Stimulated activated naive CD8-positive, alpha-beta T cell treated with anti-CD3 and anti-CD28 coated beads, Interleukin-15, amount 100 ng/mL, for 72 hours (primary cell): ENCODE measurements around the gene EYA4.
"Not testable (repeated sequence)": the region's sequence is repeated elsewhere in the genome, so short reads cannot be mapped to it uniquely, and the experiment has no call there.

ENCODE experiments used
- ATAC-seq: fragments of 150-1000 bp; cut with Tn5 transposase; 2 replicates; pipeline ENCODE4 v1.10.0; 2021; ENCODE audit warnings: mild to moderate bottlenecking, moderate library complexity
- DNase-seq, 2 donors: peaks; one replicate each; pipeline ENCODE4 v3.0.0; 2021 to 2022
- H3K27ac Mint-ChIP-seq, 2 donors: one replicate each; pipeline ENCODE4 v1.8.0; 2022; ENCODE audit warnings: mild to moderate bottlenecking in 2 of 2, mixed read lengths in 2 of 2, moderate library complexity in 2 of 2
- H3K27me3 Mint-ChIP-seq: one replicate; pipeline ENCODE4 v1.8.0; 2022; ENCODE audit warnings: mixed read lengths
- H3K4me1 Mint-ChIP-seq: one replicate; pipeline ENCODE4 v1.8.0; 2022; ENCODE audit warnings: mild to moderate bottlenecking, mixed read lengths
- H3K4me3 Mint-ChIP-seq, 2 donors: one replicate each; pipeline ENCODE4 v1.8.0; 2022; ENCODE audit warnings: mild to moderate bottlenecking in 2 of 2, mixed read lengths in 2 of 2, moderate library complexity in 1 of 2
- H3K9me3 Mint-ChIP-seq, 2 donors: one replicate each; pipeline ENCODE4 v1.8.0; 2022; ENCODE audit warnings: mixed read lengths in 2 of 2

The EYA4 gene

DNA sequence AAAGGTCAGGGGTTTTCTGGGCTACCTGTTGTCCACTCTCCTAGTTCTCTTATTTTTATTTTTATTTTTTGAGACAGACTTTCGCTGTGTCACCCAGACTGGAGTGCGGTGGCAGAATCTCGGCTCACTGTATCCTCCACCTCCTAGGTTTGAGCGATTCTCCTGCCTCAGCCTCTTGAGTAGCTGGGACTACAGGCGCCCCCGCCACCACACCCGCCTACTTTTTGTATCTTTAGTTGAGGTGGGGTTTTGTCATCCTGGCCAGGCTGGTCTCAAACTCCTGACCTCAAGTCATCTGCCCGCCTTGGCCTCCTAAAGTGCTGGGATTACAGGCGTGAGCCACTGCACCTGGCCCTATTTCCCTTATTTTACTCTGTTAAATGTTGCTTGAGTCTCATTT, 149.0 kb downstream of the EYA4 start:
- Mint-ChIP-seq H3K9me3 (no peaks in the 10 kb centered on the region), H3K27me3 (no peaks in the 10 kb centered on the region), H3K4me1 (no peaks in the 10 kb centered on the region)

DNA sequence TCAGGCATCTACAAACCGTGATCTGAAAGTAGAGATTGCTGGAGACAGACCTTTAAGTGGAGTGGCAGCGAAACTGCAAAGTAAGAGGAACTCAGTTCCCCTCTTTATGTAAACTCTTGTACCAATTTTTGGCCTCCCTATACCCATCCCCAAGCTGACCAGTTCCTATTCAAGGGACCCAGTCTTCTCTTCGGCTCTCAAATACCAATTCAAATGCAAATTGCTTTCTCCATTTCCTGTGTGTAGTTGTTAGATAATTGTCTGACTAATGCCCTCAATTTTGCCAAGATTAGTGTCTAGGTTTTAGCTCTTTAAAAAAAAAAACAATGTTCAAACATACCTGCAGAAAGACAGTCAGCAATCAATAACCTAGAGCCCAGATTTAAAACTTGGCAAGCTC, 150.9 kb downstream of the EYA4 start:
- no peaks in the 10 kb centered on the region for H3K4me1 Mint-ChIP-seq
- no peaks in the 10 kb centered on the region for H3K9me3 Mint-ChIP-seq
- H3K4me3 Mint-ChIP-seq = no peak overlapping the region

More for the DNA sequence above, 149.0 kb downstream of the EYA4 start:
- no peak overlapping the region for H3K4me3 Mint-ChIP-seq
- H3K27ac Mint-ChIP-seq = peak overlapping the region in 1 of 2 donors; percentile 3
- no peak for ATAC-seq
- DNase-seq = no peak

DNA sequence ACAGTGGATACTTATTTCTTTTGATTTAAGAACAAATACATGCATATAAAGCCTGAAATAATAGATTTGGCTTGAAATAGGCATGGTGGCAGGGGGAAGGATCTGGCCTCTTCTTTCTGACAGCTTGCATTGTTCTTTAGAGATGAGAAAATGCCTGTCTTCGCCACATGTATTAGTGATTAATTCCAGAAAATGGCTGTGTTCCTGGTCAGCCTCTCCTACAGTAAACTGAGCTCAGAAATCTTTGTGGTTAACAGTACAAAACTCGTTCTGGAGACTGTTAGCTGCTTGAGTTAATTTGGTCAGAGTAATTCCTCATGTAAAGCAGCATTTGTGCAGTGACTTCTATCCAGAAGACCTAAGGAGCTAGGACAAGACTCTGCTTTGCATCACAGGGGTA, 151.5 kb downstream of the EYA4 start:
- DNase-seq (no peak), ATAC-seq (no peak)
- H3K4me3 Mint-ChIP-seq = no peak overlapping the region
- H3K4me1 Mint-ChIP-seq = no peaks in the 10 kb centered on the region
- H3K9me3 Mint-ChIP-seq = no peaks in the 10 kb centered on the region
- H3K27ac Mint-ChIP-seq = no peak overlapping the region
- no peaks in the 10 kb centered on the region for H3K27me3 Mint-ChIP-seq

More for the DNA sequence above, 150.9 kb downstream of the EYA4 start:
- DNase-seq = no peak
- Mint-ChIP-seq H3K27me3 (no peaks in the 10 kb centered on the region), H3K27ac (no peak overlapping the region)
- ATAC-seq = no peak

DNA sequence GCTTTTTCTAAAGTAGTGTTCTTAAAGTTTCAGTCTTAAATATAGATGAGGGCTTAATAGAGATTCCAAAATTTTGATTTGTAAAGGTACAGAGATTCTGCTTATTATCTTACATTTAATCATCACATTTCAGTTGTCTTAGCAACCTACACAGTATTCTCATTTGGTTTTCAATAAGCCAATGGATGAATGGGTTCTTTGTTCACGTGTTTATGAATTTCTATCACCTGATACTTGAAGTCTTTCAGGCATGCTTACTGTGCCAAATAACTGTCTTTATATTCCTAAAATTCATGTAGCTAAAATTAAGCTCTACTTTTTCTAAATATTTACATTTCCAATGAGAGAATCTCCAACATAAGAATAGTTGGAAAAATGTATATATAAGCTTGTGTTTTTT, 152.7 kb downstream of the EYA4 start:
- DNase-seq = no peak
- ATAC-seq = no peak
- Mint-ChIP-seq H3K27ac (no peak overlapping the region), H3K4me3 (no peak overlapping the region), H3K27me3 (no peaks in the 10 kb centered on the region), H3K9me3 (no peaks in the 10 kb centered on the region), H3K4me1 (no peaks in the 10 kb centered on the region)

DNA sequence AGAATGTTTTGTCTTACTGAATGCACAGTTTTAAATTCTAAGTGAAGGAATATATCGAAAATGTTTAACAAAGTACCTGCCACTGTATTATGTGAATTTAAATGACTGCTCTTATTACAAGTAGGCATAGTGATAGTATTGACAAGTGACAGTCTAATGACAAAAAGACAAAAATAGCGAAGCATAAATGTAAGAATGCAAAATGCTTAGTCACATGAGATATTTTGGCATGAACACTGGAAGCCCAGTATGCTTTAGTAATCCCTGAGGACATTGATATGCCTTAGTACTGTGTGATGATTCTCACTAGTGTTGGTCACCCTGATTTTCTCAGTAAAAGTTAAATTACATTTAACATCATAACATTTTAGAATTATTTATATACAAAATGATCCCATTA, 153.5 kb downstream of the EYA4 start:
- Mint-ChIP-seq H3K9me3 (no peaks in the 10 kb centered on the region), H3K27ac (no peak overlapping the region), H3K27me3 (no peaks in the 10 kb centered on the region), H3K4me3 (no peak overlapping the region), H3K4me1 (no peaks in the 10 kb centered on the region)
- no peak for ATAC-seq
- no peak for DNase-seq

DNA sequence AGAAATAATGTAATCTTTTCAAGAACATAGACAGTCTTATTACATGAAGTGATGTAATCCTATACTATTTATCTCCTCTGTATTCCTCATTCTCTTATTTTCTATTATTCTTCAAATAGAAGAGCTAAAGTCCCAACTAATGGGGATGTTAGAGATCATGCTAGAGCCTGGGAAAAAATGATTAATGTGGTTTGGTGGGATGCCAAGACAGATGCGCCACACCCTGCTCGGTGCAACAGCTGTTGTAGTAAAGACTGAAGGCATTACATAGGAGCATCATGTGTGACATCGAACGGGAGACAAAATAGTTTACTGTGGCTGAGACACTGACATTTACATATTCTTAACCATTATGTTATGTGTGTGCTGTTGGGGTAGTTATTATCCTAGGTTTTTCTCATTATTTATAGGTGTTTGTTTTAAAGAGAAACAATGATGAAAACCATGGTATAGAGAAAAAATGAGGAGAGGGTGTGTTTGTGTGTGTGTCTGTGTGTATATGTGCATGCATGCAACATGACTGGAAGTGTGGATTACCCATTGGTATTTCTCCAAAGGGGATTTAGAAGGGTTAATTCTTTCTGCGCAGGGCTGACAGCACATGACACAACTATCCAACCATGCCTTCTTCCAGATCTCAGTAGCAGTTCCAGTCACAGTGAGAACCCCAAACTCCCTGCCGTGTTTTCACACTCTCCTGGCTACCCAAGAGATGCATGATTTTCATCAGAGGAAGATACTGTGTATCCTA, 155.3 kb downstream of the EYA4 start:
- DNase-seq = no peak

DNA sequence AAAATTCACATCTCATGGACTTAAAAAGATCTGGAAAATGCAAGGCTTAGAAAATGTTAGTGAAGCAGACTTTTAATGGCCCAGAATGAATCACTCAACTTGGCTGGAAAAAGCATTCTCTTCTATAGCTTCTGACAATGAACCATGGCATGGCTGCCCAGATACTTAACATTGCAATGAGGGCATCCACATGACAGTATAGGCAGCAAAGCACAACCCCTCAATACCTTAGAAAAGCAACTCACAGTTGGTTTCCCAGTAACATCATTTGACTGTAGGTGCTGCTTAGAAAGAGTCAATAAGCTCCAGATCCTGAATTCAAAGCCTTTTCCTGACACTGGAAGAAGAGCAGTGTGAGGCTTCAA, 155.8 kb downstream of the EYA4 start:
- Mint-ChIP-seq H3K4me1 (no peaks in the 10 kb centered on the region), H3K4me3 (no peak overlapping the region), H3K27ac (no peak overlapping the region), H3K9me3 (no peaks in the 10 kb centered on the region), H3K27me3 (no peaks in the 10 kb centered on the region)
- ATAC-seq (no peak), DNase-seq (no peak)

More for the DNA sequence above, 155.3 kb downstream of the EYA4 start:
- Mint-ChIP-seq H3K9me3 (no peaks in the 10 kb centered on the region), H3K27me3 (no peaks in the 10 kb centered on the region), H3K4me1 (no peaks in the 10 kb centered on the region), H3K4me3 (no peak overlapping the region), H3K27ac (no peak overlapping the region)
- no peak for ATAC-seq

DNA sequence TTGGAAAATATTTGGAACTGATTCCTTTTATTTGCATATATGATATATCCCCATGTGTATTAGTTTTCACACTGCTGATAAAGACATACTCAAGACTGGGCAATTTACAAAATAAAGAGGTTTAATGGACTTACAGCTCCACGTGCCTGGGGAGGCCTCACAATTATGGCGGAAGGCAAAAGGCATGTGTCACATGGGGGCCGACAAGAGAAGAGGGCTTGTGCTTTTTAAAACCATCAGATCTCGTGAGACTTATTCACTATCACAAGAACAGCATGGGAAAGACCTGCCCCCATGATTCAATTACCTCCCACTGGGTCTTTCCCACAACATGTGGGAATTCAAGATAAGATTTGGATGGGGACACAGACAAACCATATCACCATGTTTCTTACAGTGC, 156.4 kb downstream of the EYA4 start:
- H3K9me3 Mint-ChIP-seq, DNase-seq, H3K4me1 Mint-ChIP-seq, H3K27me3 Mint-ChIP-seq, H3K4me3 Mint-ChIP-seq, H3K27ac Mint-ChIP-seq, ATAC-seq: not testable (repeated sequence)

DNA sequence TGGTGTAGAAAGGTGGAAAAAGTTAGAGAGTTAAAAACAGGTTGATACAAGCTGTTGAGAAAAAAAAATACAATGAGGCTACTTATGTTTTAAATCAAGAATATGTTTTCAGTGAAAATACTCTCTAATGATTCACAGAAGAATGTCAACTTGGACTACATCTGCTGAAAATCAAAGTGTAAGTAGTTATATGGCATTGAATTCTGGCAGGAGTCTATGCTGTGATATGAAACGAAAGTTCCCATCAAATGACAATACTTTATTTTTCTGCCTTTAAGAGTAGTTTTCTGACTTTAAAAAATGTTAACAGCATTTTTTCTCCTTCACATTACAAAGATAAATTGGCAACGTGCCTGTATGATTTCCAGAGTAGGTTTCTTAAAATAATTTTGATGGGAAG, 158.3 kb downstream of the EYA4 start:
- Mint-ChIP-seq H3K27me3 (no peaks in the 10 kb centered on the region), H3K4me1 (no peaks in the 10 kb centered on the region)

DNA sequence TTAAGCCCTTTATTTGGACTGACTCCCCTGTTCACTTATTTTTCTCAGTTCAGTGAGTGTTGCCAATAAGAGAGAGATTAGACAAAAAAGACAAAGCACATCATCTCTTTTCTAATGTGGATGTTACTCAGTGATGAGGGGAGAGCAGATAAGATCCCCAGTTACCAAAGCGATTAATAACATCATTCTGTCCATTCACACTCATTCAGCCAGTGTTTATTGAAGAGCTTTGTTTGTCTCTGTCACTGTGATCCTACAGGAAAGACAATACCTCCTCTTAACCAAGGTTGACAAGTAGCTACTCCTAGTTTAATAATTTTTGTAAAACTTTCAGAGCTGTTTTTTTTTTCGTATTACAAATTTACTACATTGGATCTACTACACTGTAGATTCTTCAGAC, 163.0 kb downstream of the EYA4 start:
- H3K4me3 Mint-ChIP-seq = no peak overlapping the region
- DNase-seq (no peak), ATAC-seq (no peak)
- H3K9me3 Mint-ChIP-seq = no peaks in the 10 kb centered on the region
- no peaks in the 10 kb centered on the region for H3K4me1 Mint-ChIP-seq
- H3K27ac Mint-ChIP-seq = no peak overlapping the region
- H3K27me3 Mint-ChIP-seq = no peaks in the 10 kb centered on the region

More for the DNA sequence above, 158.3 kb downstream of the EYA4 start:
- Mint-ChIP-seq H3K4me3 (no peak overlapping the region), H3K9me3 (no peaks in the 10 kb centered on the region), H3K27ac (no peak overlapping the region)
- no peak for ATAC-seq
- no peak for DNase-seq

DNA sequence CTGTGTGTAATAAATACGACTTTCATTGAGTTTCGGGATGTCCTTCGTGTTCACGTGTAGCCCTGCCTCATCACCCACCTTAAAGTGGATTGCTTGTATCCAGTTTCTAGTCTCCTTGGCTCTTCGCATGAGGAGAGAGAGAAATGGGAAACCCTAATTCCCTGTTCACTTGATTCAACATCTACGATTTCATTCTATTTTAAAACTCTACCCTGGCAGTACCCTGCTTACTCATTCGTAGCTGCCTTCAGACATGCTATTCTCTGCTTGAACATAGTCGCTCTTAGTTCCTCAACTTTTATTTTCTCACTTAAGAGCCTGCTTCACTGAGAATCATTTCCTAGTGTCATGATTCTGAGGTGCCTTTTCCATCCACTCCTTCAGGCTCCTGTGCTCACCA, 163.6 kb downstream of the EYA4 start:
- no peak overlapping the region for H3K27ac Mint-ChIP-seq
- no peak overlapping the region for H3K4me3 Mint-ChIP-seq
- no peak for ATAC-seq
- no peaks in the 10 kb centered on the region for H3K4me1 Mint-ChIP-seq
- no peaks in the 10 kb centered on the region for H3K9me3 Mint-ChIP-seq
- no peaks in the 10 kb centered on the region for H3K27me3 Mint-ChIP-seq
- no peak for DNase-seq

DNA sequence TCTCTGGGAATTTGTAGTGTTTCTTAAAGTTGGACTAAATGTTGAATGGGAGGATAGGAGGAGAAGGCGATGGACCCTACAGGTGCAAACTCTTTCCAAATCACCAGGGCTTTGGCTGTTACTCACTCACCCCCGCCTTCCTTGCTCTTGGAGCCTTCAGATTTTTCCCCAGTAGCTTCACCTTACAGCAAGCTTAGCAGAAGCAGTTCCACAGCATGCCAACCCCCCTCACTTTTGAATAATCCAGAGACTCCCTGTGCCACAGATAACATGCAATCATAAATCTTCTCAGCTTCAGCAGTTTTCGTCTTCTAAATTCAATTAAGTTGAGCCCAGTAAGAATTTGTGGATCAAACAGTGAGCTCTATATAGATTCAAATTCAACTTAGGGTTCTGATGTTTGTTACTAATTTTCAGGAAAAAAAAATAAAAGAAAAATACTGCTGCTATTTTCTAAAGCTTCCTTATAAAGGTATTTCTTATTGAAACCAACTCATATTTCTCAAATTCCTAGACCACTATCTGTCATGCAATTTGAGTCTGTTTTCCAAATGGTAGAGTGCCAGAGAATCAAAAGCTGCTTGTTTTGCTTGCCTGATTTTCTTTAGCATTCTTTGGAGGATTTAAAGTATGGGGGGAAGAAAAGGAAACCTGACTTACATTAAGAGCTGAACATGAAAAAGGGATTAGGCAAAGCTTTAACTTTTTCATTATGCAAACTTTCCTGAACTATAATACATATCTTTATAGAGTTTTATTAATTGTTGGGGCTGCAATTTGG, 166.4 kb downstream of the EYA4 start:
- H3K4me3 Mint-ChIP-seq = no peak overlapping the region
- no peaks in the 10 kb centered on the region for H3K27me3 Mint-ChIP-seq
- no peaks in the 10 kb centered on the region for H3K9me3 Mint-ChIP-seq
- no peak overlapping the region for H3K27ac Mint-ChIP-seq
- H3K4me1 Mint-ChIP-seq = no peaks in the 10 kb centered on the region
- DNase-seq (no peak), ATAC-seq (no peak)

DNA sequence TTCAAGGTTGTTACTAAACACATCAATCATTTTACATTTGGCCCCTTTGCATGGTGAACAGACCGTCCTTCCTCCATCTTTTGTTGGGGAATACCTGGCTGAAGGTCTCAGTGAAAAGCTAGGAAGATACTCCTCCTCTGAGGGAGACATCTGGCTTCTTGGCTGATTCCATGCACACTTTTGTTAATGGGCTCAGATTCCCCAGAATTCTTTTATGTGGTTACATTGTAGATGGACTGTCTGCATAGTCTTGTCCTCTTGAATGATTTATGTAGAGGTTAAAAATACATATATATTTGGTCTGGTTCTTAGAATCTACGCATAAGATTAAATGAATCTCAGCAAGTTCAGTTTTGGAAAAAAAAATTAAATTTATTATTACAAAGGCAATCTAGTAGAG, 167.0 kb downstream of the EYA4 start:
- Mint-ChIP-seq H3K4me1 (no peaks in the 10 kb centered on the region), H3K4me3 (no peak overlapping the region), H3K27me3 (no peaks in the 10 kb centered on the region), H3K27ac (no peak overlapping the region), H3K9me3 (no peaks in the 10 kb centered on the region)
- DNase-seq (no peak), ATAC-seq (no peak)

DNA sequence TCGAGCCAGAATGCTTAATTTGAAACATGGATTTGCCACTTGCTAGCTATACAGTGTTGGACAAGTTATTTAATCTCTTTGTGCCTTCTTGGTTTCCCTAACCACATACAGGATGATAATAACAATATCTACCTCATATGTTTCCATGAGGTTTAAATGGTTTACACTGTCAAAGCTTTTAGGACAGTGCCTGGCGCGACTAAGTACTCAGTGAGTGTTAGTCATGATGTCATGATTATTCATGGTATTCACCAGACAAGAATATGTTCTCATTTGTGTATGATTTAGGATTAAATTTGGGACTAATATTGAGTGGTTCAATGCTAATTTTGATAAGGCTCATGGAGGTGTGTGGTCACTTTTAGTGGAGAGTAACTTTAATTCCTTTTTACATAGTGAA, 167.4 kb downstream of the EYA4 start:
- H3K9me3 Mint-ChIP-seq = no peaks in the 10 kb centered on the region
- no peak overlapping the region for H3K27ac Mint-ChIP-seq
- ATAC-seq (no peak), DNase-seq (no peak)
- no peaks in the 10 kb centered on the region for H3K27me3 Mint-ChIP-seq
- no peak overlapping the region for H3K4me3 Mint-ChIP-seq
- H3K4me1 Mint-ChIP-seq = no peaks in the 10 kb centered on the region

DNA sequence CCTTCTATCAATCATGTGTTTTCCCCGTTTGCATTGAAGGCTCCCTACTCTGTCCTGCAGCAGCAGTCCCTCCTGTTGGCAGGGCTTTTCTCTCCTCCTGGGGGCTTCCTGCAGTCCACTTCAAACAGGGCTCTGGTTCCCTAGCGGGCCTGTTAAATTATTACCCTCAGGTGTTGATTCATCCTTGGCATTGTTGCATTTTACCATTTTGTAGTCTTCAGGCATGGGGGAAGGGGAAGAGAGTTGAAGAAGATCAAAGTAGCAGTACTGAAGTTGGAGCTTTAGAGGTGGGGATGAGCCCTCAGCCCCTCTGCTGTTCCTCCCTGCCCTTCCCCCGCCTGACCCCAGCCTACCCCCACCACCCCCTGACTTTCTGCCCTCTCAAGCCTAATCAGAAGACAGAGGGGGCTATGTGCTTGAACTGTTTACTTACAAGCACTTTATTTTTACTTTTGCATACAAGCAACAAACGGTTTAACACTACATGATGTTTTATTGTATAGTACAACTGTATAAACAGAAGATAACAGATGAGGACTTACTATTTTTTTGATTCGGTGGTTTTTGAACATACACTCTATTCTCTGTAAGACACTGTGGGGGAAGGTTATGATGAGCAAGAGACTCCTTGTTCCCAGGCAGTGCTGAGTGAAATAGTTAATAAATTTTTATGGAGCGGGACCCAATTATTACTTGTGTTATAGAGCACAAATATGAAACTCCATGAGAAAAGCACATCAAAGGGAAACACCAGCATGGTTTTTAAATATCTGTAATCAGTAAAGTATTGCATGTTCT, 169.7 kb downstream of the EYA4 start:
- ATAC-seq (no peak), DNase-seq (no peak)
- H3K4me1 Mint-ChIP-seq = no peaks in the 10 kb centered on the region
- H3K4me3 Mint-ChIP-seq = no peak overlapping the region
- no peaks in the 10 kb centered on the region for H3K27me3 Mint-ChIP-seq
- no peaks in the 10 kb centered on the region for H3K9me3 Mint-ChIP-seq
- H3K27ac Mint-ChIP-seq = no peak overlapping the region

DNA sequence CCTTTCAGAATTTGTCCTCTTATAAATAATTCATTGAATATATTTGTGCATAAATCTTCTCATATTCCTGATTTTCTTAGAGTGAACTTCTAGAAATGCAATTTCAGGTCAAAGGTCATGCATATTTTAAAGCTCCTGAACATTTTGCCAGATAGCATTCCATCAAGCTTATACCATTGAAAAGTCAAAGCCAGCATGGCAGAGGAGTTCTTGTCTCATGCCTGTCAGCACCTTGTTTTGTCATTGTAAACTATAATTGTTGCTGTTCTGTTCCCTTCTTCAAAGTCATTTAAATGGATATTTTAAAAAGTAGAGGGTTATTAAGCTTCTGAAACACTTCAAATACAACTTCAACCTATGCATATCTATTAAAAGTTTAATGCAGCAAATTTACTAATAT, 170.6 kb downstream of the EYA4 start:
- no peaks in the 10 kb centered on the region for H3K4me1 Mint-ChIP-seq
- H3K9me3 Mint-ChIP-seq = no peaks in the 10 kb centered on the region
- no peaks in the 10 kb centered on the region for H3K27me3 Mint-ChIP-seq
- ATAC-seq (no peak), DNase-seq (no peak)
- H3K27ac Mint-ChIP-seq = no peak overlapping the region
- H3K4me3 Mint-ChIP-seq = no peak overlapping the region
